Ecto neural progenitor cell (in vitro differentiated cells): ENCODE data around the gene DLEC1.

Experiments
- DNase-seq: peaks from one replicate; pipeline ENCODE4 v3.0.0-alpha.2; 2018; ENCODE audit warnings: low spot score

Gene DLEC1

DNA sequence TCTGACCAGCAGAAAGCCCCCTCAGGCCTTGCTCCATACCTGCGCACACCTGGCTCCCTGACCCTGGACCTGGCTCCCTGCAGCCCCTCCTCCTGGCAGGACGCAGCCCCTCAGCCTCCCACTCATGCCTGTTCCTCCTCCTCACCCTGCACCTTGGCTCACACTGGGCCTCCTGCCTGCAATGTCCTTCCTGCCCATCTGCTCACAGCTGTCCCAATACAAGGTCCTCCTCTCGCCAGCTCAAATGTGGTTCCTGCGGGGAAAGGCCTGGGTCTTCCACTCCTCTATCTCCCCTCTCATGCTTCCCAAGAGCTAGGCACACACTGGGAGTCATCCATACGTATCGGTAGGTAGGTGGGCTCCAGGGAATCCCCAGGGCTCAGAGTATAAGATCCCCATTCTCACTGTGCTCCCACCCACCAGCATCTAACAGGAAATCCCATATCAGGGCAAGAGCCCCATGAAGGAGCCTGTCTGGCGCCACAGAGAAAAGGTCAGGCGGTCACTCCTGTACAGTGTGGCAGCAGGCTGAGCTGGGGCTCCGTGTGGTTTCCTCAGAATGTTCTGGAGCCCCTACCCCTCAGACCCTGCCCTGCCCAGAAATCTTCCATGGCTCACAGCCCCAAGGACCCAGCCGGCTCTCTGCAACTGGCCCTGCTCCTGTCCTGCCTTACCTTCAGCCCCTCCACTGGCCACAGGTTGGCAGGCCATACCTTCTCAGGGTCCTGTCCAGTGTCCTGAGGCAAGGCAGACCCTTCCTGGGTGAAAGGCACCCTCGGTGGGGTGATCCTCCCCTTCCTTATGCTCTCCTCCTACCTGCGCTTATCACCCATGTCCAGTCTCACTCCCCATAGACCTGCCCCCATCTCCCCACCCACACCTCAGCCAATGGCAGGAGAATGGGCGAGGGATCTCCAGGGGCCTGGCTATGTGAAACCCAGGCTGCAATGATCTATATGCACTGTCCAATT lies 20.4 kb upstream of the DLEC1 start:
- no peak for DNase-seq

GRCh38 chr3:38019658-38020341 lies 19.2 kb upstream of the DLEC1 start:
- no peak for DNase-seq

DNA sequence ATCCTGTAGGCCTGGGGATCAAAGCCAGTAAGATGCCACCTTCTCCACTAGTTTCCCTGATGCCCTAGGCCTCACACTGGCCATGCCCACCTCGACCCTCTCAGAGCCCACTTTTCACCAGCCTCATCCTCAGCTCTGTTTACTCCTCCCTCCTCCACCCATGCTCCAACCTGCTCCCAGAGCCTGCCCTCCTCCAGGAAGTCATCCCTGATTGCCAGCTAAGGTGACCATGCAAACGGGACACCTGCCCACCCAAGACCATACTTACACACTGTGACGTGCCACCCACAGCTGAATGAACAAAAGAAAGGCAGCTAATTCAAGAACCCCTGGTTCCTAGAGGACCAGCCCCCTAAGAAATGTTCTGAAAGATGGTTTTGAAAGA lies 18.7 kb upstream of the DLEC1 start:
- DNase-seq: no peak

DNA sequence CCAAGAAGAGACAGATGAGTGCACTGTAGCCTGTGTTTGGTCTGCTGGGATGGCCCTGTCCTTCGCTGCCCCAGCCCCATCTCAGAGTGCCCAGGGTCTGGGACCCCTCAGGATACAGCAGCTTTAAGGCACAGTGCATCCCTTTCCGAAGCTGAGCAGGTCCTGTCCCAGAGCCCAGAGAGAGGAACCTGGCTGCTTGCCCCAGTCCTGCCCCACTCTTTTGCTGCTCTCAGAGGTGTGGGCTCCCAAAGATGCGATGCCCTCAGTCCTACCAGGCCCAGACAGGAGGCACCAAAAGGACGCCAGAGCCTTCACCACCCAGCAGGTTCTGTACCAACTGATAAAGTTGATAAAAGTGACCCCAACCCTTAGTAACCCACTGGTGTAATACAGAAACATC lies 17.8 kb upstream of the DLEC1 start:
- no peak for DNase-seq

- DNase-seq: no peak
Measured at GRCh38 chr3:38022301-38022700, 16.7 kb upstream of the DLEC1 start.

- peak; percentile 21 for DNase-seq
Measured at GRCh38 chr3:38022896-38023709, 15.9 kb upstream of the DLEC1 start.

DNA sequence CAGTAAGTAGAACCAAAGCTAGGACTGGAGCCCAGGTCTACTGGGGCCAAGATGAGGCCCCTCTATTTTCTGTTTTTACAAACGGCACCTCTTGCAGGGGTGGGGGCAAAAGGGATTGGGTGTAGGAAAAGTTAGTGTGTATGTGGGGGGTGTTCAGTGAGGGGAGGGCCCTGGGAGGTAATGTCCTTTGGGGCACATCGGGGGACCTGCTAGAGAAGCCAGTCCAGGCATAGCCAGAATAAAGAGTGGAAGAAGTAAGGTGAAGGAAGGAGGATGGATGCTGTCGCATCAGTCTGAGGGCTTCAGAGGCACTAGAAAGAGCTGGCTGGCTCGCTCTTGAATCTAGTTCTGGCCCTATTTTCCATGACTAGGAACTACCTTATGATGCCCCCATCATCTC lies 12.2 kb upstream of the DLEC1 start:
- DNase-seq: peak; percentile 29

DNA sequence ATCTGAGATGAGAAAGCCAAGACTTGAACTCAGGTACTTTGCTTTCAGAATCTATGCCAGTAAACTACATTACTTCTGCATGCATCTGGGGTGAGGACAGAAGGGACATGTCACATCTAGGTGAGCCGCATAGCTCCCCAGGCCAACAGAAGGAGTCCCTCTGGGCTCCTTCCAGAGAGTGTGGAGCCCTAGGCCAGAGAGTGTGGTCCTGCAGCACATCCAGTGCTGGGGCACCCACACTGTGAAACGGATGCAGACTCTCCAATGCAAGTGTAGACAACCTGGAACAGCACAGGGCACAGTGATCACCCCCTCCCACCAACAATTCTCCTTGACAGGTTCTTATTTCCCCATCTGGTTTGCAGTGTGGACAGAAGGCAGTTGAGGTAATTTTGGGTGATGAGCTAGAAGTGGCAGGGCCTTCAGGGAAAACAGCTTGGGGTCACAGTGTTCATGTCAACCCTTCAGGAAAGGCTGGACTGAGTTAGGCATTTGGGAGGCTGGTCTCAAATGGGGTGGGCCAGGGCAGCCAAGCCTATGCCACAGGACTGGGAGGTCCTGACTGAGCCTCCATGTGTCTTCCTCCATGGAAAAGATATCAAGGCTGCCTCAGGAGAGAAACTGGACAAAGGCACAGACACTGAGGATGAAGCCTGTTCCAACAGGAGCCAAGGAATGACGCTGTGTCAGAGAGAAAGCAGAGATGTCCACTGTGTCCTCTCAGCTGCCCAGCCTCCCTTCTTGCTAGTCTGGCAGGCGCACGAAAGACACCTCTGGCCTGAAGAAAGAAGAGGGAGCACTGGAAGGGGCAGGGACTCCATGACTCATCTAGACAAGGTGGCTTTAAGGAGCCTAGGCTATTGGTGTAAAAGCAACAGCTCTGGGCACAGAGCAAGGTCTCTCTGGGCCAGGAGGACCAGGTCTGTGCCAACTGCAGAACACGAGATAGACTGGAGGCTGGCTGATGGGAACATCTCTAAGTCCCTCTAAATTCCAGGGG lies 11.2 kb upstream of the DLEC1 start:
- peak; percentile 44 for DNase-seq

- DNase-seq: no peak
Measured at GRCh38 chr3:38028621-38029361, 10.2 kb upstream of the DLEC1 start.

DNA sequence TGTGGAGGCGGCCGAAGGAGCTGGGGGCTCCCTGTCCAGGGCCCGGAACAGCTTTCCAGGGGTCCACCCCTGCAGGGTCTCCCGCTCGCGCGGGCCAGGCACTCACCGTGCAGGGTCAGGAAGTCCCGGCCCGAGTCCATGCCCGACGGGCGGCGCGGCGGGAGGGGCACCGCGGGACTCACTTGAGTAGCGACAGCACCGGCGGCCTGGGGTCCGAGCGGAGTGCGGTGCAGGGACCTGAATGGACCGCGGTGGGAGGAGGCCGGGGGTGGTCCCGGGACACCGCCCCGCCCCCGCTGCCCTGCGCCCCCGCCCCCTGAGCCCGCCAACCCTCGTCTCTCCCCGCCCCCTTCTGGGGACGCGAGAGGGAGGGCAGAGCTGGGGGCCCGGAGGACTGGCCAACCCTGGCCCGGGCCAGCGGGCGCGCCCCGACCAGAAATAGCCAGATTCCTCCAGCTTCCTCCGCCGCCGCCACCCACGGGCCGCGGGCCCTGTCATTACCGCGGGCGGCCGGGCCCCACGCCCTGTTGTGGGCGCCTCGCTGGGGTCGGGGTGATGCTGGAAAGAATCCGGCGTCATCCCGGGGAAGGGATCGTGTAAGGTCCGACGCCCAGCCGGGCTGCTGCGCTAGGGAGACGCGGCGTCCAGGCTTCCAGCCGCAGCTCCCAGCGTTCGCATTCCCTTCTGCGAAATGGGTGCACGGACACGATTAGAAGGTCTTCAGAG lies 9.4 kb upstream of the DLEC1 start, which contains the start of gene PLCD1:
Gene PLCD1, minus strand, starts transcription at position 243 of the 726 bp plus-strand sequence. Its CDS starts 103 bp downstream, at position 140.
- DNase-seq: peak; percentile 89

DNA sequence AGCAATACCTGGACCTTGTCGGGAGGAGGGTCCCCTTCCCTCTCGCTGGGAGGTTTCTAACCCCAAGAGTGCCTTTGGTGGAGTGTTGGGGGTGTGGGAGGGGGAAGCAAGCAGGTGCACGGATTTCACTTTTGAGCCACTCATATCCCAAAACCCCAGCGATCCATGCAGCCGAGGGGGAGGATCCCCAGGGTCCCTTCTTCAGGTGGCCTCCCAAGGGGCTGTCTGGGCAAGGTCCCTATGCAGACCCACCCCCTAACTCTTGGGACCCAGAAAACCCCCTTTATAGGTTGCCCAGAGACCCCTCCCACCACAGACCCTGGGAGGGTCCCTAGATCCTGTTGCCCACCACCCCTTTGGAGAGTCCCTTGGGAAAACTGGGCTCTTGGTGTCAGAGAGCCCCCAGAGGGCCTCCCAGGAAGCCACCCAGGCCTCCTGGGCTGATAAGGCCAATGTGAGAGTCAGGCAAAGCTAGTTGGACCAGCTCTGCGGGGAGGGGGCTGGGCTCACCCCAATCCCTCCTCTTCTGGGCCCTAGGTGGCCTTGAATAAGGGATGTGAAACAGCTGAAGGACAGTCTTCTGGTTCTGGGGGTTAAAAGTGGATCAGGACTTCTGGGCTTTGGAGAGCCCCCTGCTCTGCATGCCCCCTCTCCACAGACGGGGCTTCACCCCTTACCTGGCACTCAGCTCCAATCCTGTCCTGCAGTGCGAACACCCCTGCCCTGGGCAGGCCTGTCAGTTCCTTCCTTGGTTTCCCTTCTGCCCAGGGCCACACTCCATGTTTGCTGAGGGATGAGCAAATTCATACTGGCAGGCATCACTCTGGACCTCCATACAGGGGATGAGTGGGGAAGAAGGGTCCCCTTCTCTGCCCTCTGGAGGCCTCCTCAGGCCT lies 8.6 kb upstream of the DLEC1 start:
- no peak for DNase-seq

DNA sequence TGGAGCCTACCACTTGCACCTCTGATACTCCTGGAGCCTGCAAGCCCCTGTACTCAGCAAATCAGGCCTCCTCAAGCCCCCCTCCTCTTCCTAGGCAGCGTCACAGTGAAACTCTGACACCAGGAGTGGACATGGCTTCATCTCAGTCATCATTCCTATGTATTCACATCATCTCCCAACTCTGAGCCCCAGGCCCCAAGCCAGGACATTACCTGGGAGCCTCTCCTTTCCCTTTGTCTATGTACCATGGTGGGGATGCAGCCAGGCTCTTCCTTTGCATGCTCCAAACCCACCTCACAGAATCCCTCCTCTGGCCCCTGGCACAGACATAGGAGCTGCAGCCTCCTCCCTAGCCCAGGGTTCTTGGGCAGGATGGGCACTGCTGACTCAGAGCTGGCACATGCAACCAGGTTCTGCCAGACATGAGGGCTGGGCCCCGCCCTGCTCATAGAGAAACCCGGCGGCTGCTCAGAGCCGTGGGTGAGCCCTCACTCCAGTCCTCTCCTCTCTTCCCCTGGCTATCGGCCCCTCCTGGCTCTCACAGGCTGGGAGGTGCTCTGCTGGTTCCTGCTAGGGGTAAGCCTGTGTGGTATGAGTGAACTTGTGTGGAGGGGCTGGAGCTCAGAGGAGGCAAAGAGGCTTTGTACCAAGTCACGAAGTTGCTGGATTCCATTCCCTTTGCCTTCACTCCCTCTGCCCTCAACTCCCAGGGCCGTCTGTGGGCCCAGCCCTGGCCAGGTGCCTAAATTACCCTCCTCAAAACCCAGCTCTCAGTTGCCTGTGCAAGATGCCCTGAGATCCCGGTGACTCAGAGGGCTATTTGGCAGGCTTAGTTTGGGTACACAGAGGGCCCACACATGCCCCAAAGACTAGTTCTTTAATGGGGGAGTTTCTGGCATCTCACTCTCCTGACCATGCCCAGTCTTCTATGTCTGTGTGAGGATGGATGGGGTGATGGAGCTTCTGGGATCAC lies 7.7 kb upstream of the DLEC1 start:
- peak; percentile 34 for DNase-seq

DNA sequence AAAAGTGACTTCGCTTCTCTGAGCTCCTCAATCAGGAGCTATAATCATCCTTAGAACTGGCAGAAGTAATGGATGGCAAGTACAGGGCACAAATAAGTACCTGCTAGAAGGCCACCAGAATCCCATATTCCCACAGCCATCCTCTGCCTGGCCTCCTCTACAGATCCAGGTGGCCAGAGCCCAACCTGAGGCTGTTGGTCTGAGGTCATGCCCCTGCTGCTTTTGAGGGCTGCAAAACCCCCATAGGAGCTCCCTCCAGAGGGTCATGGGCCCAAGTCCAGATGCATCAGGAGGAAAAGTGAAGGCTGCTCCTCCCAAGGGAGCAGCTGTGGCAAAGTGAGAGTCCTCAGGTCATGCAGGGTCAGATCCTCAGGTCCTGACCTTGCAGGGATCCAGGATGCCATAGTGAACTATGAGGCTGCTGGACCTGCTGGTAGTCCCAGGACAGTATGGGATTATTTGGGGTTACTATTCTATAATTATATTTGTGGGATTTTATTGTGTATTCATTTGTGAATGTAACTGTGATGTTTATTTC lies 6.6 kb upstream of the DLEC1 start:
- DNase-seq: peak; percentile 37

DNA sequence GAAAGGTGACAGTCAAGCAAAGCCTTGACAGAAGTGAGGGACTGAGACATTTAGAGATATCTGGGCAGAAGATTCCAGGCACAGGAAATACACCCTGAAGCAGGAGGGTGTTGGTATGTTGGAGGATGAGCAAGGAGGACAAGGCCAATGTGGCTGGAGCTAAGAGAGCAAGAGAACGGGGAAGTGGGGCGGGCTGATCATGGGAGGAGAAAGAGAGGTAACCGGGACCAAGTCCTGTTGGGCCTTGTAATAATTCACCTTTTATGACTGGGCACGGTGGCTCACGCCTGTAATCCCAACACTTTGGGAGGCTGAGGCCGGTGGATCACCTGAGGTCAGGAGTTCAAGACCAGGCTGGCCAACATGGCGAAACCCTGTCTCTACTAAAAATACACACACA lies 5.4 kb upstream of the DLEC1 start:
- DNase-seq: peak; percentile 20

DNA sequence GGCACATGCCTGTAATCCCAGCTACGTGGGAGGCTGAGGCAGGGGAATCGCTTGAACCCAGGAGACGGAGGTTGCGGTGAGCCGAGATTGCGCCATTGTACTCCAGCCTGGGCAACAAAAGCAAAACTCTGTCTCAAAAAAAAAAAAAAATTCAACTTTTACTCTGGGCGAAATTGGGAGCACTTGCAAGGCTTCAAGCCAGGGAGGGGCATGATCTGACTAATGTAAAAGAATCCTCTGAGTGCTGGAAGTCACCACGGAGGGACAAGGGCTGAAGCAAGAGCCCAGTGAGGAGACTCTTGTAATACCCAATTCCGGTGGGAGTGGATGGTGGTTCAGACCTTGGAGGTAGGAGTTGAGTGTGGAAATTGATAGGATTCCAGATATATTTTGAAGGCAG lies 4.7 kb upstream of the DLEC1 start:
- peak; percentile 20 for DNase-seq

DNA sequence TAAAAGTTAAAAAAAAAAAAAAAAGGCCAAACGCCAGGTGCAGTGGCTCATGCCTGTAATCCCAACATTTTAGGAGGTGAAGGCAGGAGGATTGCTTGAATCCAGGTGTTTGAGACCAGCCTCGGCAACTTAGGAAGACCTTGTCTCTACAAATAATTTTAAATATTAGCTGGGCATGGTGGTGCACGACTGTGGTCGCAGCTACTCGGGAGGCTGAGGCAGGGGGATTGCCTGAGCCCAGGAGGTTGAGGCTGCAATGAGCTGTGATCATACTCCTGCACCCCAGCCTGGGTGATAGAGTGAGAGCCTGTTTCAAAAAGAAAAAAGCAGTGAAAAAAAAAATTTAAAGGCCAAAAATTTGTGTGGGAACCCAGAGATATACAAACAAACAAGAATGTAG lies 2.7 kb upstream of the DLEC1 start:
- peak; percentile 12 for DNase-seq

- DNase-seq: peak; percentile 46
Measured at GRCh38 chr3:38036906-38037305, 2.1 kb upstream of the DLEC1 start.
